ENCODE results near the gene MSX1. TPM values are rescaled to one million over a fixed set of nuclear protein-coding genes. Genes with fewer than 3 reads are reported as not detected.

The MSX1 gene
- total RNA-seq, 1 donor from 2014 or later = 38.9 TPM

GRCh38 chr4:4840351-4840750, 19.1 kb upstream of the MSX1 start:
- DNase-seq (ENCODE audit: low spot score) = peak; percentile 49

- DNase-seq (ENCODE audit: low spot score) = peak; percentile 72
These were observed 18.3 kb upstream of the MSX1 start for GRCh38 chr4:4841156-4841555.

- DNase-seq (ENCODE audit: low spot score) = peak; percentile 64
These were observed 16.7 kb upstream of the MSX1 start for GRCh38 chr4:4842476-4843441.

GRCh38 chr4:4843635-4844291, 15.7 kb upstream of the MSX1 start:
- peak; percentile 49 for DNase-seq (ENCODE audit: low spot score)

- DNase-seq (ENCODE audit: low spot score) = peak; percentile 53
These were observed 14.4 kb upstream of the MSX1 start for GRCh38 chr4:4845027-4845426.

- DNase-seq (ENCODE audit: low spot score) = peak; percentile 81
These were observed 12.5 kb upstream of the MSX1 start for GRCh38 chr4:4847011-4847410.

- peak; percentile 68 for DNase-seq (ENCODE audit: low spot score)
These were observed 10.9 kb upstream of the MSX1 start for GRCh38 chr4:4848540-4848939.

GRCh38 chr4:4849106-4849505, 10.4 kb upstream of the MSX1 start:
- DNase-seq (ENCODE audit: low spot score) = peak; percentile 45

- peak; percentile 12 for DNase-seq (ENCODE audit: low spot score)
These were observed 9.8 kb upstream of the MSX1 start for GRCh38 chr4:4849524-4850193.

- no peak for DNase-seq (ENCODE audit: low spot score)
These were observed 8.4 kb upstream of the MSX1 start for GRCh38 chr4:4851081-4851480.

- no peak for DNase-seq (ENCODE audit: low spot score)
These were observed 7.6 kb upstream of the MSX1 start for GRCh38 chr4:4851906-4852305.

- DNase-seq (ENCODE audit: low spot score) = no peak
These were observed 6.7 kb upstream of the MSX1 start for GRCh38 chr4:4852591-4853362.

- DNase-seq (ENCODE audit: low spot score) = no peak
These were observed 6.1 kb upstream of the MSX1 start for GRCh38 chr4:4853371-4853823.

GRCh38 chr4:4853921-4854648, 5.4 kb upstream of the MSX1 start:
- no peak for DNase-seq (ENCODE audit: low spot score)

- no peak for DNase-seq (ENCODE audit: low spot score)
These were observed 4.7 kb upstream of the MSX1 start for GRCh38 chr4:4854649-4855295.

- DNase-seq (ENCODE audit: low spot score) = no peak
These were observed 4.0 kb upstream of the MSX1 start for GRCh38 chr4:4855301-4856070.

GRCh38 chr4:4856071-4857000, 3.1 kb upstream of the MSX1 start:
- no peak for DNase-seq (ENCODE audit: low spot score)
